Subcutaneous abdominal adipose tissue (tissue), 5 donors: ENCODE results near the gene KREMEN1.
"Not testable (repeated sequence)": the region's sequence is repeated elsewhere in the genome, so short reads cannot be mapped to it uniquely, and the experiment has no call there.

Experiments used
- H3K27ac ChIP-seq: one replicate; pipeline ENCODE4 v1.7.0; 2013; ENCODE audit warnings: low read depth, mild to moderate bottlenecking, inconsistent platforms, low read length, moderate library complexity
- H3K27me3 ChIP-seq, 5 donors: one replicate each; pipeline ENCODE4 v1.7.0; 2013; ENCODE audit warnings: low read length in 5 of 5, inconsistent platforms in 1 of 5; ENCODE audit not compliant: control insufficient read depth in 5 of 5, insufficient read depth in 4 of 5
- H3K36me3 ChIP-seq, 5 donors: one replicate each; pipeline ENCODE4 v1.7.0; 2013; ENCODE audit warnings: low read length in 5 of 5; ENCODE audit not compliant: control insufficient read depth in 5 of 5, insufficient read depth in 5 of 5
- H3K4me1 ChIP-seq, 5 donors: one replicate each; pipeline ENCODE4 v1.7.0; 2013; ENCODE audit warnings: low read length in 5 of 5, mild to moderate bottlenecking in 3 of 5, moderate library complexity in 1 of 5; ENCODE audit not compliant: control insufficient read depth in 5 of 5, insufficient read depth in 5 of 5
- H3K4me3 ChIP-seq, 5 donors: one replicate each; pipeline ENCODE4 v1.7.0; 2013; ENCODE audit warnings: low read length in 5 of 5, low read depth in 1 of 5
- H3K9ac ChIP-seq, 5 donors: one replicate each; pipeline ENCODE4 v1.7.0; 2013; ENCODE audit warnings: low read length in 5 of 5, mild to moderate bottlenecking in 4 of 5, moderate library complexity in 3 of 5
- H3K9me3 ChIP-seq, 5 donors: one replicate each; pipeline ENCODE4 v1.7.0; 2013; ENCODE audit warnings: low read length in 5 of 5; ENCODE audit not compliant: control insufficient read depth in 5 of 5
- donor health status: healthy.
- donor health status: healthy.
- donor health status: healthy.
- donor health status: healthy.
- donor health status: healthy.

Gene KREMEN1

DNA sequence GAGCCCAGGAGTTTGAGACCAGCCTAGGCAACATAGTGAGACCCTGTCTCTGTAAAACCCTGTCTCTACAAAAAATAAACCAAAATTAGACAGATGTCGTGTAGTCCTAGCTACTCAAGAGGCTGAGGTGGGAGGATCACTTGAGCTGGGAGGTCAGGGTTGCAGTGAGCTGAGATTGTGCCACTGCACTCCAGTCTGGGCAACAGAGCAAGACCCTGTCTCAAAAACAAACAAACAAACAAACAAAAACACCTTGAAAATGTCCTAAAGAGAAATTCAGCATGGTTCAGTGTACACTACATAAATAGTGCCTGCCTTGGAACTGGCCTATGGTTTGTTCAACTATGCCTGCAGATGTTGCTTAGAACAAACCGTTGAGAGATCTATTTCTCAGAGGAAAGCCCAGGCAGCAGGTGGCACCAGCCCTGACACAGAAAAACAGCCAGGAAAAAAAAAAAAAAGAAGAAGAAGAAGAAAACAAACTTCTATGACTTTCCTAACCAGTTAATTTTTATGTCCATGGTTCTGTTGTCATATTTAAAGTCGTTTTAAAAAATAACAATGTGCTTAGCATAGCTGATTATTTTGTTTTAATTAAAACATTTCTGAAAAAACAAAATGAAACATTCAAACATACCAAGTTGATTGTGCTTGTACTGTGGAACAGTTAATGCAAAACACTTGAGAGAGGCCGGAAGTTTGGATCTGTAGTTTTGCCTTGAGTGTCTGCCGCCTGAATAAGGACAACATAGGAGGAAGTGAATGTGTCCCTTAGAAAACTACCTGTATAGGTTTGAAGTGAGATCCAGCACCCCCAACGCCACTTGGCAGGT is 5.4 kb downstream of the KREMEN1 start:
- no peaks in the 10 kb centered on the region for H3K27me3 ChIP-seq
- H3K4me3 ChIP-seq, result no peak overlapping the region
- no peak overlapping the region for H3K9ac ChIP-seq
- no peaks in the 10 kb centered on the region for H3K9me3 ChIP-seq
- H3K27ac ChIP-seq, result no peak overlapping the region
- peaks cover 0 to 52% (median 24%) of the 10 kb centered on the region in 5 donors for H3K4me1 ChIP-seq
- H3K36me3 ChIP-seq, result no peaks in the 10 kb centered on the region

- no peaks in the 10 kb centered on the region for H3K9me3 ChIP-seq
- H3K27ac ChIP-seq, result no peak overlapping the region
- H3K4me3 ChIP-seq, result no peak overlapping the region
- peaks cover 0 to 51% (median 19%) of the 10 kb centered on the region in 5 donors for H3K4me1 ChIP-seq
- no peaks in the 10 kb centered on the region for H3K27me3 ChIP-seq
- H3K9ac ChIP-seq, result no peak overlapping the region
- no peaks in the 10 kb centered on the region for H3K36me3 ChIP-seq
Measured at GRCh38 chr22:29078869-29079207, 6.0 kb downstream of the KREMEN1 start.

- peaks cover 0 to 51% (median 14%) of the 10 kb centered on the region in 5 donors for H3K4me1 ChIP-seq
- H3K9ac ChIP-seq, result no peak overlapping the region
- no peaks in the 10 kb centered on the region for H3K36me3 ChIP-seq
- H3K27me3 ChIP-seq, result no peaks in the 10 kb centered on the region
- no peak overlapping the region for H3K4me3 ChIP-seq
- H3K9me3 ChIP-seq, result no peaks in the 10 kb centered on the region
- no peak overlapping the region for H3K27ac ChIP-seq
Measured at GRCh38 chr22:29079218-29079901, 6.5 kb downstream of the KREMEN1 start.

- peak overlapping the region; percentile 43 for H3K27ac ChIP-seq
- H3K4me3 ChIP-seq, result no peak overlapping the region
- no peaks in the 10 kb centered on the region for H3K27me3 ChIP-seq
- no peak overlapping the region for H3K9ac ChIP-seq
- H3K9me3 ChIP-seq, result no peaks in the 10 kb centered on the region
- no peaks in the 10 kb centered on the region for H3K36me3 ChIP-seq
- H3K4me1 ChIP-seq, result peaks cover 0 to 50% (median 13%) of the 10 kb centered on the region in 5 donors
Measured at GRCh38 chr22:29080106-29080975, 7.5 kb downstream of the KREMEN1 start.

GRCh38 chr22:29081517-29082236 is 8.8 kb downstream of the KREMEN1 start:
- Histone ChIP-seq H3K9me3 (no peaks in the 10 kb centered on the region), H3K4me3 (no peak overlapping the region), H3K4me1 (peaks cover 0 to 50% (median 13%) of the 10 kb centered on the region in 5 donors), H3K9ac (peak overlapping the region in 1 of 5 donors; percentile 69), H3K27ac (peak overlapping the region; percentile 43), H3K36me3 (no peaks in the 10 kb centered on the region), H3K27me3 (no peaks in the 10 kb centered on the region)

DNA sequence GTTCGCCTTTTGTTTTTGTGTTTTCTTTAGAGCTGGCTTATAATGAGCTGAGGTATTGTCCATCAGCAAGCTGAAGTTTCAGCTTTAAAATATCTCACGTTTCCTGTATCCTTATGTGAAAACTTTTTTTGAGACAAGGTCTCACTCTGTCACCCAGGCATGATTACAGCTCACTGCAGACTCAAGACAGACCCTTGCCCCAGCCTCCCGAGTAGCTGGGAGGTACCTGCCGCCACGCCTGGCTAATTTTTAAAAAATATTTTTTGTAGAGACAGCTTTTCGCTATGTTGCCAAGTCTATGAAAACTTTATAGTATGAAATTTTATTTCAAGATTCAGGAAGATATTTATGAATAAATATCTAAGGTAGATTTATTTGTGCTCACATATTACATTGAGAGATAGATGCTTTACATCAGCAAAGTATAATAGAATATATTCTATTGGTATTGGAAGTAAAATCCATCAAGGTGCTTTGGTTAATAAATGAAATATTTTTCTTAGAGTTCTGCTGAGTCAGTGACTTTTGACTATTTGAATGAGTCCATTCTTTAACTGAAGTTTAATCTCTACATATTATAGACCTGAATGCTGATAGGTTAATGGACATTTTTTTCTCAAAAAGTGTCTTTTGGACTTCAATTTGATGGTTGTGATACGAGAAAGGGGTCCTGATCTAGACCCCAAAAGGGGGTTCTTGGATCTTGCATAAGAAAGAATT is 10.2 kb downstream of the KREMEN1 start:
- no peaks in the 10 kb centered on the region for H3K27me3 ChIP-seq
- peak overlapping the region; percentile 59 for H3K27ac ChIP-seq
- no peaks in the 10 kb centered on the region for H3K9me3 ChIP-seq
- H3K9ac ChIP-seq, result peak overlapping the region in 1 of 5 donors; percentile 69
- H3K36me3 ChIP-seq, result no peaks in the 10 kb centered on the region
- peaks cover 0 to 50% (median 13%) of the 10 kb centered on the region in 5 donors for H3K4me1 ChIP-seq
- no peak overlapping the region for H3K4me3 ChIP-seq

- not testable (repeated sequence) for H3K27ac ChIP-seq, H3K9me3 ChIP-seq, H3K27me3 ChIP-seq, H3K9ac ChIP-seq, H3K4me3 ChIP-seq, H3K36me3 ChIP-seq
- peaks cover 0 to 50% (median 13%) of the 10 kb centered on the region in 5 donors for H3K4me1 ChIP-seq
Measured at GRCh38 chr22:29083576-29083932, 10.7 kb downstream of the KREMEN1 start.

DNA sequence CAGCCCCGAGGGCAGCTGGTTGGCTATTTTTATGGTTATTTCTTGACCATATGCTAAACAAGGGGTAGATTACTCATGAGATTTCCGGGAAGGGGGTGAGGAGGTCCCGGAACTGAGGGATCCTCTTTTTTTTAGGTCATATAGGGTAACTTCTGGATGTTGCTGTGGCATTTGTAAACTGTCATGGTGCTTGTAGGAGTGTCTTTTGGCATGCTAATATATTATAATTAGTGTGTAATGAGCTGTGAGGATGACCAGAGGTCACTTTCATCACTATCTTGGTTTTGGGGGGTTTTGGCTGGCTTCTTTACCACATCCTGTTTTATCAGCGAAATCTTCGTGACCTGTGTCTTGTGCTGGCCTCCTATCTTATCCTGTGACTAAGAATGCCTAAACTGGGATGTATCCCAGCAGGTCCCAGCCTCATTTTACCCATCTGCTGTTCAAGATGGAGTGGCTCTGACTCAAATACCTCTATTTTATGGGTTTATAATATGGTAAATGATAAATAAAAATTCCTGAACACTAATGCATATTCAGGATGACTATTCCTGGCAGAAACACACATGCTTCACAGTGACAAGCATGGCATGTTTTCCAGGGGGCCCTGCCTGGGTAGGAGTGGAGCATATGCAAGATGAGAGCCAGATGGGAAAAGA is 11.2 kb downstream of the KREMEN1 start:
- no peaks in the 10 kb centered on the region for H3K27me3 ChIP-seq
- H3K27ac ChIP-seq, result no peak overlapping the region
- peaks cover 0 to 49% (median 13%) of the 10 kb centered on the region in 5 donors for H3K4me1 ChIP-seq
- no peaks in the 10 kb centered on the region for H3K36me3 ChIP-seq
- no peak overlapping the region for H3K9ac ChIP-seq
- no peaks in the 10 kb centered on the region for H3K9me3 ChIP-seq
- no peak overlapping the region for H3K4me3 ChIP-seq

GRCh38 chr22:29087012-29087411 is 14.2 kb downstream of the KREMEN1 start:
- Histone ChIP-seq H3K27me3 (no peaks in the 10 kb centered on the region), H3K27ac (no peak overlapping the region), H3K9ac (no peak overlapping the region)

More at GRCh38 chr22:29087012-29087411, 14.2 kb downstream of the KREMEN1 start:
- no peak overlapping the region for H3K4me3 ChIP-seq
- H3K36me3 ChIP-seq, result no peaks in the 10 kb centered on the region
- no peaks in the 10 kb centered on the region for H3K9me3 ChIP-seq
- peaks cover 0 to 22% (median 0%) of the 10 kb centered on the region in 5 donors for H3K4me1 ChIP-seq
